Upper lobe of left lung (tissue), 4 donors: ENCODE measurements around the gene EPHB1.

ENCODE experiments used
- CTCF ChIP-seq, 6 experiments: fragments of 450-650 bp in 4 of 6; fragments of 200-600 bp in 2 of 6; sonication (generic) in 2 of 6; IDR thresholded peaks; one replicate each; pipeline ENCODE4 v1.5.1; 2016 to 2019; ENCODE audit warnings: antibody characterized with exemption in 6 of 6
- EP300 ChIP-seq, 4 donors: sonication (generic); formaldehyde crosslinking; IDR thresholded peaks; one replicate each; pipeline ENCODE4 v1.5.1; 2017; ENCODE audit warnings: antibody characterized with exemption in 4 of 4, control low read depth in 2 of 4
- POLR2A ChIP-seq, 4 donors: fragments of 450-650 bp; IDR thresholded peaks; one replicate each; pipeline ENCODE4 v1.5.1; 2016 to 2017; ENCODE audit warnings: antibody characterized with exemption in 4 of 4, mild to moderate bottlenecking in 2 of 4
- POLR2AphosphoS5 ChIP-seq, 2 donors: sonication (generic); formaldehyde crosslinking; IDR thresholded peaks; one replicate each; pipeline ENCODE4 v1.5.1; 2017; ENCODE audit warnings: antibody characterized with exemption in 2 of 2

GRCh38 chr3:135217730-135218129 is 422.7 kb downstream of the EPHB1 start:
- TF ChIP-seq CTCF (IDR thresholded peaks at IDR 0.05) (no peak), POLR2A (IDR thresholded peaks at IDR 0.05) (no peak), EP300 (IDR thresholded peaks at IDR 0.05) (no peak), POLR2AphosphoS5 (IDR thresholded peaks at IDR 0.05) (no peak)
